ENCODE results near the gene VIPAS39. TPM values are rescaled to one million over a fixed set of nuclear protein-coding genes. Genes with fewer than 3 reads are reported as not detected.
A peak's percentile ranks its signal among the peaks of the same experiment; 100 is the strongest.

The VIPAS39 gene
- total and polyA plus RNA-seq, 2 of the 13 experiments (the other 11 are each of a cell fraction or from before 2014, with no cell fraction given): 13.3 to 21.5 TPM

GRCh38 chr14:77458249-77458950, 999 bp upstream of the VIPAS39 start (continued):
- TF ChIP-seq, protein P1, sequence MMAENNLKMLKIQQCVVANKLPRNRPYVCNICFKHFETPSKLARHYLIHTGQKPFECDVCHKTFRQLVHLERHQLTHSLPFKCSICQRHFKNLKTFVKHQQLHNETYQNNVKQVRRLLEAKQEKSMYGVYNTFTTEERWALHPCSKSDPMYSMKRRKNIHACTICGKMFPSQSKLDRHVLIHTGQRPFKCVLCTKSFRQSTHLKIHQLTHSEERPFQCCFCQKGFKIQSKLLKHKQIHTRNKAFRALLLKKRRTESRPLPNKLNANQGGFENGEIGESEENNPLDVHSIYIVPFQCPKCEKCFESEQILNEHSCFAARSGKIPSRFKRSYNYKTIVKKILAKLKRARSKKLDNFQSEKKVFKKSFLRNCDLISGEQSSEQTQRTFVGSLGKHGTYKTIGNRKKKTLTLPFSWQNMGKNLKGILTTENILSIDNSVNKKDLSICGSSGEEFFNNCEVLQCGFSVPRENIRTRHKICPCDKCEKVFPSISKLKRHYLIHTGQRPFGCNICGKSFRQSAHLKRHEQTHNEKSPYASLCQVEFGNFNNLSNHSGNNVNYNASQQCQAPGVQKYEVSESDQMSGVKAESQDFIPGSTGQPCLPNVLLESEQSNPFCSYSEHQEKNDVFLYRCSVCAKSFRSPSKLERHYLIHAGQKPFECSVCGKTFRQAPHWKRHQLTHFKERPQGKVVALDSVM (CRISPR knock-in tag; IDR thresholded peaks at IDR 0.05): peak; percentile 67
- TF ChIP-seq ZNF547 (CRISPR knock-in tag; IDR thresholded peaks at IDR 0.05) (no peak), HNRNPLL (IDR thresholded peaks at IDR 0.05; ENCODE audit: low read depth, low read length, poor library complexity, severe bottlenecking) (peak; percentile 22), ZNF747 (CRISPR knock-in tag; IDR thresholded peaks at IDR 0.05; ENCODE audit: borderline replicate concordance) (peak; percentile 80; the same call in 1 of the 2 replicates), EED (CRISPR knock-in tag; IDR thresholded peaks at IDR 0.05) (peak; percentile 80; the same call in 1 of the 2 replicates), ZNF329 (CRISPR knock-in tag; IDR thresholded peaks at IDR 0.05; ENCODE audit: low read depth) (0 out of 2 replicates have a peak, but pooled peaks have one; percentile 49), FIP1L1 (IDR thresholded peaks at IDR 0.05; ENCODE audit: borderline replicate concordance, insufficient read depth, low read depth, low read length) (no peak), GMEB1 (CRISPR knock-in tag; IDR thresholded peaks at IDR 0.05; ENCODE audit: borderline replicate concordance) (no peak), ZNF768 (CRISPR knock-in tag; IDR thresholded peaks at IDR 0.05) (0 out of 2 replicates have a peak, but pooled peaks have one; percentile 31), ZNF225 (CRISPR knock-in tag; IDR thresholded peaks at IDR 0.05) (0 out of 2 replicates have a peak, but pooled peaks have one; percentile 3), MIER2 (CRISPR knock-in tag; IDR thresholded peaks at IDR 0.05) (0 out of 2 replicates have a peak, but pooled peaks have one; percentile 10), ZSCAN22 (CRISPR knock-in tag; IDR thresholded peaks at IDR 0.05) (0 out of 2 replicates have a peak, but pooled peaks have one; percentile 30), SAP130 (CRISPR knock-in tag; IDR thresholded peaks at IDR 0.05; ENCODE audit: low read depth) (0 out of 2 replicates have a peak, but pooled peaks have one; percentile 4), ZNF224 (CRISPR knock-in tag; IDR thresholded peaks at IDR 0.05) (0 out of 2 replicates have a peak, but pooled peaks have one; percentile 0), ARNTL (CRISPR knock-in tag; IDR thresholded peaks at IDR 0.05) (0 out of 2 replicates have a peak, but pooled peaks have one; percentile 11), ZBTB7A (CRISPR knock-in tag; IDR thresholded peaks at IDR 0.05) (0 out of 2 replicates have a peak, but pooled peaks have one; percentile 25), ZNF891 (CRISPR knock-in tag; IDR thresholded peaks at IDR 0.05) (peak; percentile 86; the same call in 1 of the 2 replicates), HOXD1 (CRISPR knock-in tag; IDR thresholded peaks at IDR 0.05) (no peak), ZBTB42 (CRISPR knock-in tag; IDR thresholded peaks at IDR 0.05) (0 out of 2 replicates have a peak, but pooled peaks have one; percentile 37), ARID4A (CRISPR knock-in tag; IDR thresholded peaks at IDR 0.05; ENCODE audit: borderline replicate concordance) (peak; percentile 46)
